Fibroblast of lung (primary cell): ENCODE results near the gene CDKN1A.

Source experiments
- CTCF ChIP-seq, 2 donors: IDR thresholded peaks in 1 of 2; conservative IDR thresholded peaks in 1 of 2; 1 replicate in 1 of 2; 2 replicates in 1 of 2; pipeline ENCODE4 v1.5.1; 2011 to 2012; ENCODE audit warnings: low read length in 2 of 2, control low read depth in 1 of 2, inconsistent platforms in 1 of 2, low read depth in 1 of 2, mild to moderate bottlenecking in 1 of 2
- EZH2 ChIP-seq: IDR thresholded peaks from 2 replicates; pipeline ENCODE4 v1.5.1; 2012; ENCODE audit warnings: low read length, control low read depth, mild to moderate bottlenecking; ENCODE audit errors: missing control alignments

DNA sequence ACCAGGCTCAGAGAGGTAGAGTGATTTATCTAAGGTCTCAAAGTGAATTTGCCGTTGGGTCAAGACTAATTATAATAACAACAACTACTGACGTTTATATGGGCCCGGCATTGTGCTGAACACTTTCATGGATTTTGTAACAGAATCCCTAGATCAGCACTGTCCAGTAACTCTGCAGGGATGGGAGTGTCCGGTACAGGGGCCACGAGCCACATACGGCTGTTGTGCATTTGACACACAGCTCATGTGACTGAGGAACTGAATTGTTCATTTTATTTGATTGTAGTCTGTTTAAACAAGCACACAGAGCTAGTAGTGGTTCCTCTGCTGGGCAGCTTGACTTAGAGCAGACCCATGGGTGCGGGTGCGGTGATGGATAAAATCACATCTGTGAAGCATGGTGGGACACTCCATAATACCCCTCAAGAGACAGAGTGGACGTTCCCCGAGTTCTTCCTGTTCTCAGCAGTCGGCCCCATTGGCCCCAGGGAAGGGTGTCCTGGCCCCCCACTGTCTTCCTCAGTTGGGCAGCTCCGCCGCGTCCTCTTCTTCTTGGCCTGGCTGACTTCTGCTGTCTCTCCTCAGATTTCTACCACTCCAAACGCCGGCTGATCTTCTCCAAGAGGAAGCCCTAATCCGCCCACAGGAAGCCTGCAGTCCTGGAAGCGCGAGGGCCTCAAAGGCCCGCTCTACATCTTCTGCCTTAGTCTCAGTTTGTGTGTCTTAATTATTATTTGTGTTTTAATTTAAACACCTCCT lies 6.8 kb downstream of the CDKN1A start:
- TF ChIP-seq CTCF (conservative IDR thresholded peaks at IDR 0.05 in 1 of 2, IDR thresholded peaks at IDR 0.05 in 1 of 2; ENCODE audit: low read depth in 1 of 2, low read length in 2 of 2): no peak
- no peak for TF ChIP-seq EZH2
